ENCODE data around the gene RUNX1.

Gene RUNX1

DNA sequence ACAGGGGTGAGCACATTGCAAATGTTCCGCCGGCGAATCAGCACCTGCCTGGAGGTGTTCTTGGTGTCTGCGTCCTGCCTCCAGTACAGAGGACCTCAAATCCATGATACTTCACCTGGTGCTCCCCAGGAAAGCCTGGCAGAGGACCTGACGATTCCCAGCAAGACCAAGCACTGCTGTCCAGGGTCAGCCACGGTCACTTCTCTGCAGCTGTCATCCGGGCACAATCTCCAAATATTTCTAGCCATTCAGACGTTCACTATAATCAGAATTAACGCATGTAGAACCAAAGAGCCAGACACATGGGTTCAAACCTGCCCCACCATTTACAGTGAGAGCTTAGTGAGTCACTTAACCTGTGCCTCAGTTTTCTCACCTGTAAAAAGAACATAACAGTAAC lies 305.8 kb downstream of the RUNX1 start:
- DNase-seq (ENCODE audit: low read depth in 2 of 2): no peak

DNA sequence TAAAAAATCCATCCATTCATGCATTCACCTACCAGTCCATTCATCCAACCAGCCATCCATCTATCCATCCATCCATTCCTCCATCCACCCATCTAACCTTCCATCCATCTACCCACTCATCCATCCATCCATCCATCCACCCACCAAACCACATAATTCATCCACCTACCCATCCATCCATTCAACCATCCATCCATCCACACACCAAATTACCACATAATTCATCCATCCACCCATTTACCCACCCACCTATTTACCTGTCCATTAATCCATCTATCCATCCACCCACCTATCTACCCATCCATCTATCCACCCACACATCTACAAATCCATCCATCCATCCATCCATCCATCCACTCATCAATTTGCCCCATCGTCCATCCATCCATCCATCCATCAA lies 308.9 kb downstream of the RUNX1 start:
- no peak for DNase-seq (ENCODE audit: low read depth in 2 of 2)
